SIG-M5 treated with dmso at 0.1 percent for 504 hours (cell line): ENCODE results near the gene KLRF1.

Experiments used
- DNase-seq: peaks from one replicate; lab custom pipeline; 2025; ENCODE audit not compliant: unreplicated experiment; lab: John Stamatoyannopoulos, UW

KLRF1 gene

GRCh38 chr12:9827209-9827888, at the start of gene KLRF1:
Gene KLRF1, plus strand, starts transcription at chr12:9827481. Its CDS starts 64 bp downstream, at chr12:9827545.
- no peak for DNase-seq

DNA sequence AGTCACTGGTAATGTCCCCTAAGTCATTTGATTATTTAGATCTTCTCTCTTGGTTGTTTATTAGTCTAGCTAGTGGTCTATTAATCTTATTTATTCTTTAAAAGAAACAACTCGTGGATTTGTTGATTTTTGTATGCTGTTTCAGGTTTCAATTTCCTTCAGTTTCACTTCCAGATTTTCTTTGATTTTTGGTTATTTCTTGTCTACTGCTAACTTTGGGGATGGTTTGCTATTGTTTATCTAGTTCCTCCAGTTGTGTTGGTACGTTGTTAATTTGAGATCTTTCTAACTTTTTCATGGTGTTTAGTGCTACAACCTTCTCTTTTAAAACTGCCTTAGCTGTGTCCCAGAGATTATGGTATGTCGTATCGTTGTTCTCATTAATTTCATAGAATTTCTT, 48.1 kb upstream of the KLRF1 start:
- DNase-seq = no peak

DNA sequence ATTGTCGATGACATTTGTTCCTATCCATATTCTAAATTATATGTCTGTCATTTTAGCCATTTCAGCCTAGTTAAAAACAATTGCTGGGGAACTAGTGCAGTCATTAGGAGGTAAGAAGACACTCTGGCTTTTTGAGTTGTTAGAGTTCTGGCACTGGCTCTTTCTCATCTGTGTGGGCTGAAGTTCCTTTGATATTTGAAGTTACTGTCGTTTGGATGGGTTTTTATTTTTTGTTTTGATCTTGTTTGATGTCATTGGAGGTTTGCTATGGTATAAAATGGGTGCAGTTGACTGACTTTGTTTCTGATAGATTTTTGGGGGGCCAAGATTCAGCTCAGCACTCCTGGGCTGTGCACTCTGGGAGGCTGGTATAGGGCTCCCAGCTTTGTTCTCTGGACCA, 45.9 kb upstream of the KLRF1 start:
- DNase-seq = no peak

DNA sequence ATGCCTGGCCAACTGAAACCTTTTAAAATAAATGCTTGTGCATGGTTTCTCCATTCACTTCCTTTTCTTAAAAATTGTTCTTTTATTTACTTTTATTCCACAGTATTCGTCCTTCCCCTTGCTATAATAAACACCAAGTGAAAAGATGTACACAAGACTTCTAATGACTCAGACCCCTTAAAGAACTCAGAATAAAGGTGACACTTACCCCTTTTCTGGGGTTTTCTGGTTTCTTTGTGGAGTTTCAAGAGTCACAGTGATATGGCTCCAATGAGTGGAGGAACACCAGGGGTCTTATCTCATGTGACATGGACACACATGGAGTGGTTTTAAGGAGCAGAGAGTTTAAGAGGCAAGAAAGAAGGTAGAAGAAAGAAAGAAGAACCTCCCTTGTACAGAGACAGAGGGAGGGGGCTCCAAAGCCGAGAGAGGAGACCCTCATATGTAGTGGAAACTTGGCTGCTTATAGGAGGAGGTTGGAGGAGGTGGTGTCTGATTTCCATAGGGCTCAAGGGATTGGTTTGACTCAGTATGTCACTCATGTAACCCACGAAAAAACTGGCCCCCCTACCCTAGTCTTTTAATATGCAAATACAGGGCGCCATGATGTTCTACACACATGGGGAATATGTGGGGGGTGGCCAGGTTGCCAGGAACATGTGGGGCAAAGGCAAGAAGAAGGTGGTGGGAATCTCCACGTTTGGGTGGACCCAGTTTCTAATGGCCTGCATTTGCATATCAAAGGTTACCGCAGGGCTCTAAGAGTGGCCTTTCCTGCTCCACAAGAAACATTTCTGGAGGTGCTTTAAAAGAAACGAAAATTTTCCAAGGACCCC, 44.5 kb upstream of the KLRF1 start:
- DNase-seq = no peak

DNA sequence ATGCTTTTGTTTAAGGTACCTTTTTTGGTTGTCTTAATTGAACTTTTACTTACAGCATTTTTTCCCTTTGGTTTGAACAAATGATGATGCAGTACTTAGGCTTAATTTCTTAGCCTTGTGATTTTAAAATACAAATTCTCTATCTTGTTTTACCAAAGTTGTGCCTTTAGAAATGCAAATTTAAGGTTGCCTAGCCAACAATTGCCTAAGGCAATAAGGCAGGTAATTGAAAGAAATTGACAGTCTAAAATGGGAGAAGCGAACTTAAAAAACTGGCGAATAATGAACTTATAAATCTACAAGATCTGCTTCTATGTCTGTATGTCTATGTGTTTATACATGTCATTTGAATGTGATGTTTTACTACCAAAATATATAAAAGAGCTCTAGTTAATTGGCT, 43.0 kb upstream of the KLRF1 start:
- DNase-seq = no peak

GRCh38 chr12:9784816-9785215, 42.5 kb upstream of the KLRF1 start:
- DNase-seq = no peak

GRCh38 chr12:9786726-9787717, 40.3 kb upstream of the KLRF1 start:
- DNase-seq = no peak

DNA sequence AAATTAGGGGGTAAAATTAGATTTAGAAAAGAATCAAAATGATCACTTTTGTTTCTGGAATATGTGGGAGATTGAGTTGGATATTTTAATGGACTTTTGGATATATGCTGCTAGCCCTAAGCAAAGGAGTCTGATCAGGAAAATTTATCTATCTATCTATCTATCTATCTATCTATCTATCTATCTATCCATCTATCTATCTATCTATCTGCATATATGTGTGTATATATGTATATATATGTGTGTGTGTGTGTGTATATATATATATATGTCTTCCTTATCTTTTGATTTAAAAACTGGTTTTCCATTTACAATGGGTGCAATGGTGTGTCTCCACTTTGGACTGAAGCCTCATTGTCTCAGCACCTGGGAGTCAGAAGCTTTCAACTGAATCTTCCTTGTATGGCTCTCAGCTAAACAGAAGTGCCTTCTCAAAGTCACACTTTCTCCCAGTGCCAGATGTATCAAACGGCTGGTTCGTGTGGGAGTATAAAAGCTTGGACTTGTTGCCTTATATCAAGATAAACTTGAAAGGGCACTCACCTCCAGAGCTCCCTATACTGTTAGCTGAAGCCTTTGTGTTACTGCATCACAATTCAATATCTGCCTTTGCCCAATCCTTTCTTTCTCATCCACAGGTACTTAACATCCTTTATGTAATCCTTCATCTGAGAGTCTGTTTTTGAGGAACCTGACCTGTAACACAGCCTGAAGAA, 34.9 kb upstream of the KLRF1 start:
- DNase-seq = no peak

DNA sequence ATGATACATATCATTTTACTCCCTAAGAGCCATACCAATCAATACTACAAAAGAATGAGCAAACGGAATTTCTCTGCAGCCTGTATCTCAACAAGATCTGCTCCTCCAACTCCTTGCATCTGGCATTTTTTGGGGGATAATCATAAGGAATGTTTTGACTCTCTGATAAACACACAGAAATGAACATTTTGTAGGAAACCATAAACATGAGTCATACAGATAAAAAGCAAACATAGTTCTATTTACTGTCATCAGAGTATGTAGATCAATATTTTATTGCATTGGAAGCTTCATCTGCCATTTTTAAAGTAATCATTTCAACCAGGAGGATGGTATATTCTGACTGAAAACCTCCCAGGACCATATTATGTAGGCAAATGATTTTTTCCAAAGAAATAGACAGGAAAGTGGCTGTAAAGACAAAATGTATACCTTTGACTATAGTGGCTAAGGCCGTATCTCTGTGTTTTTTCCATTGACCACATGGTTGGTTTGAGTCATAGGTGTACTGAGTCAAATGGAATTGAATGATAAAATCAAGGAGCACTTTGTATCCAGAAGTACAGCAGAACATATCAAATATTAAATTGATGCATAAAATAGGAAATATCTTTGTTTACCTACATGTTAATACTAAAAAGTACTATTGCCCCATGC, 34.2 kb upstream of the KLRF1 start:
- no peak for DNase-seq

GRCh38 chr12:9793779-9794395, 33.4 kb upstream of the KLRF1 start:
- DNase-seq = peak; percentile 90

DNA sequence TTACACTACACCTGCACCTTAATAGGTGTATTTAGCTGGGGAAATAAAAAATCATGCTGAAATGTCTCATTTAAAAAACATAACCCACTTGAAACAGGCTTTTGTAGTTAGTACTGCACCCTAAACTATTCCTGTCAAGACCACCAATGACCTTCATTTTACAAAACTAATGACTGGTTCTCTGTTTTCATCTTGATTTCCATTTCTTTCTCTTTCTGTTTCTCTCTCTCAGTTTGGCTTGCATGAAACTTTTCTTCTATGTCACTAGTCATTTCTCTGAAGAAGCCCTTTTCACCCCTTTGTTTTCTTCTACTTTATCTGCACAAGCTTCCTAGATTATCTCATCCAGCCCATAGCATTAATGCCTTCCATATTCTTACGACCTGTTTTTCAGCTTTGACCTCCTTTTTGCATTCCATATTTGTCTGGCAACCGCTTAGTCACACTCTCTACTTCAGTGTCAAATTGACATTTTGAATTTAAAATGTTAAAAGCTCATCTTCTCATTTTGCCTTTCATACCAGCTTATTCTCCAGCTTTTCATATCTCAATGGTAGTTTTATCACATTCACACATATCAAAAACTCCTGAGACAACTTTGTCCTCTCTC, 32.7 kb upstream of the KLRF1 start:
- no peak for DNase-seq

DNA sequence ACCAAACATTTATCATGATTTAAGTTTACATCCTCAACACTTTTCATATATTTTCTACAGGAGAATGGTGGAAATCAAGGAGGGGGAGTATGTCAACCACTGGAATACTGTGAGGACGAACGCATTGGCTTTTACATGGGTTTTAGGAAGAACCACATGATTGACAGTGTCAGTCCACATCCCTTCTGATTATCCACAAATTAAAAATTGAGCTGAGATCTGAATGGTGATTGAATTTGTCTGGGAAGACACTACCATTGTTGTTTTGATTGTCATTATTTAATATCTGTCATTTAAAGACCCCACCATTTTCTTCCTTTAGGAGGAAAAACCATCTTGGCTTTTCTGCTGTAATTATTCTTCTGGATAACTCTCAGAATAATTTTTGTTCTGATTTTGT, 31.3 kb upstream of the KLRF1 start:
- DNase-seq = no peak

- no peak for DNase-seq
Measured at GRCh38 chr12:9796346-9796745, 30.9 kb upstream of the KLRF1 start.

GRCh38 chr12:9796971-9797370, 30.3 kb upstream of the KLRF1 start:
- DNase-seq = no peak

- DNase-seq = peak; percentile 73
Measured at GRCh38 chr12:9797722-9798619, 29.3 kb upstream of the KLRF1 start.

DNA sequence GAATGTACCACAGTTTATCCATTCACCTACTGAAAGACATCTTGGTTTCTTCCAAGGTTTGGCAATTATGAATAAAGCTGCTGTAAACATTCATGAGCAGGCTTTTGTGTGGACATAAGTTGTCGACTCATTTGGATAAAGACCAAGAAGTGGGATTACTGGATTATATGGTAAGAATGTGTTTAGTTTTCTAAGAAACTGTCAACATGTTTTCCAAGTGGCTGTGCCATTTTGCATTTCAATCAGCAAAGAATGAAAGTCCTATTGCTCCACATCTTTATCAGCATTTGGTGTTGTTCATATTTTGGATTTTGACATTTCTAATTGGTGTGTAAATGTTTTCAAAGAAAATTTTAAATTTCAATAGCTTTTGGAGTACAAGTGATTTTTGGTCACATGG, 27.3 kb upstream of the KLRF1 start:
- DNase-seq = no peak

- no peak for DNase-seq
Measured at GRCh38 chr12:9805883-9806282, 21.4 kb upstream of the KLRF1 start.

DNA sequence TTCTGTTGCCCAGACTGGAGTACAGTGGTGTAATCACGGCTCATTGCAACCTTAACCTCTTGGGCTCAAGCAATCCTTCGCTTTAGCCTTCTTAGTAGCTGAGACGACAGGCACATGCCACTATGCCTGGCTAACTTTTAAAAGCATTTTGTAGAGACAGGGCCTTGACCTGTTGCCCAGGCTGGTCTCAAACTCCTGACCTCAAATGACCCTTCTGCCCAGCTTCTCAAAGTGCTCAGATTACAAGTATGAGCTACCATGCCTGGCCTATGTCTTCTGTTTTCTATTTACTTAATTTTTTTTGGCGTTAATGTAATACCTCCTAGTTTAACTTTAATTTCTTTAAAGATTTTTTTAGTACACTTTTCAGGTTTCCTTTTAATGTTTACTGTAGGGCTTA, 20.6 kb upstream of the KLRF1 start:
- no peak for DNase-seq
